Measurements from ENCODE around the gene ARGLU1. TPM values are rescaled to one million over a fixed set of nuclear protein-coding genes. Genes with fewer than 3 reads are reported as not detected.

ARGLU1 gene
- total RNA-seq, 1 experiment from 2014 or later = 115 TPM

GRCh38 chr13:106507560-106508274 is 60.2 kb downstream of the ARGLU1 start:
- ATAC-seq = 0 out of 2 replicates have a peak, but pooled peaks have one; percentile 28
- Mint-ChIP-seq H3K4me3 (no peak overlapping the region), H3K4me1 (peaks cover 26% of the 10 kb centered on the region), H3K9me3 (no peaks in the 10 kb centered on the region), H3K27me3 (ENCODE audit: low read depth) (no peaks in the 10 kb centered on the region), H3K27ac (peak overlapping the region; percentile 97), H3K36me3 (peaks cover 12% of the 10 kb centered on the region)
- POLR2A ChIA-PET = no interaction called here
- DNase-seq (ENCODE audit: low spot score) = no peak
- CTCF ChIA-PET = interaction anchor here (1.2 kb wide), 1 partner anchor 9 kb away, joined by 3 read pairs; no protein-coding TSS in a partner anchor
- TF ChIP-seq PRDM15 (CRISPR knock-in tag; IDR thresholded peaks at IDR 0.05) (no peak), NFE2L1 (CRISPR knock-in tag; IDR thresholded peaks at IDR 0.05) (peak; percentile 81; the same call in 1 of the 2 replicates)

- no peak overlapping the region for H3K27ac Mint-ChIP-seq
- ChIA-PET POLR2A (interaction anchor here (0.6 kb wide), 1 partner anchor 1288 kb away, joined by 3 read pairs; no protein-coding TSS in a partner anchor), CTCF (no interaction called here)
- H3K27me3 Mint-ChIP-seq (ENCODE audit: low read depth) = no peaks in the 10 kb centered on the region
- no peak for ATAC-seq
- H3K36me3 Mint-ChIP-seq = peaks cover 11% of the 10 kb centered on the region
- H3K4me3 Mint-ChIP-seq = no peak overlapping the region
- H3K4me1 Mint-ChIP-seq = peaks cover 24% of the 10 kb centered on the region
- TF ChIP-seq ETV6 (CRISPR knock-in tag; IDR thresholded peaks at IDR 0.05) (no peak), E2F1 (CRISPR knock-in tag; IDR thresholded peaks at IDR 0.05) (no peak), HMGA2 (CRISPR knock-in tag; IDR thresholded peaks at IDR 0.05) (no peak), NFYB (CRISPR knock-in tag; conservative IDR thresholded peaks at IDR 0.05; ENCODE audit: low read depth) (no peak)
- no peaks in the 10 kb centered on the region for H3K9me3 Mint-ChIP-seq
- DNase-seq (ENCODE audit: low spot score) = no peak
Measured at GRCh38 chr13:106506286-106506685, 61.7 kb downstream of the ARGLU1 start.

- H3K4me1 Mint-ChIP-seq = peaks cover 24% of the 10 kb centered on the region
- ChIA-PET POLR2A (no interaction called here), CTCF (no interaction called here)
- H3K4me3 Mint-ChIP-seq = no peak overlapping the region
- DNase-seq (ENCODE audit: low spot score) (no peak), ATAC-seq (no peak)
- TF ChIP-seq NFATC4 (CRISPR knock-in tag; IDR thresholded peaks at IDR 0.05) = no peak
- no peak for TF ChIP-seq RORB (CRISPR knock-in tag; IDR thresholded peaks at IDR 0.05)
- TF ChIP-seq CBFB (CRISPR knock-in tag; IDR thresholded peaks at IDR 0.05; ENCODE audit: low read depth) = no peak
- no peak for TF ChIP-seq ATF1 (CRISPR knock-in tag; IDR thresholded peaks at IDR 0.05)
- H3K36me3 Mint-ChIP-seq = peaks cover 9% of the 10 kb centered on the region
- H3K27me3 Mint-ChIP-seq (ENCODE audit: low read depth) = no peaks in the 10 kb centered on the region
- no peaks in the 10 kb centered on the region for H3K9me3 Mint-ChIP-seq
- no peak overlapping the region for H3K27ac Mint-ChIP-seq
Measured at GRCh38 chr13:106505732-106506131, 62.2 kb downstream of the ARGLU1 start.

- no peak overlapping the region for H3K27ac Mint-ChIP-seq
- DNase-seq (ENCODE audit: low spot score) = no peak
- CTCF ChIA-PET = no interaction called here
- H3K36me3 Mint-ChIP-seq = peaks cover 9% of the 10 kb centered on the region
- peaks cover 28% of the 10 kb centered on the region for H3K4me1 Mint-ChIP-seq
- H3K4me3 Mint-ChIP-seq = no peak overlapping the region
- POLR2A ChIA-PET = no interaction called here
- H3K27me3 Mint-ChIP-seq (ENCODE audit: low read depth) = no peaks in the 10 kb centered on the region
- no peak for ATAC-seq
- H3K9me3 Mint-ChIP-seq = no peaks in the 10 kb centered on the region
- TF ChIP-seq PRRX2 (CRISPR knock-in tag; IDR thresholded peaks at IDR 0.05) = no peak
- no peak for TF ChIP-seq NFE2L1 (CRISPR knock-in tag; IDR thresholded peaks at IDR 0.05)
- TF ChIP-seq ZBTB43 (CRISPR knock-in tag; IDR thresholded peaks at IDR 0.05) = no peak
- TF ChIP-seq ARID4B (CRISPR knock-in tag; IDR thresholded peaks at IDR 0.05; ENCODE audit: borderline replicate concordance) = no peak
- TF ChIP-seq MLX (CRISPR knock-in tag; IDR thresholded peaks at IDR 0.05) = no peak
- TF ChIP-seq SMAD4 (CRISPR knock-in tag; IDR thresholded peaks at IDR 0.05) = no peak
- TF ChIP-seq CBFB (CRISPR knock-in tag; IDR thresholded peaks at IDR 0.05; ENCODE audit: low read depth) = no peak
- TF ChIP-seq ZNF671 (CRISPR knock-in tag; IDR thresholded peaks at IDR 0.05) = no peak
- no peak for TF ChIP-seq GRHL2 (CRISPR knock-in tag; IDR thresholded peaks at IDR 0.05; ENCODE audit: insufficient replicate concordance, severe bottlenecking)
Measured at GRCh38 chr13:106505295-106505694, 62.6 kb downstream of the ARGLU1 start.

All from WTC11 (cell line).